ENCODE measurements around the gene EFHD2. TPM values are rescaled to one million over a fixed set of nuclear protein-coding genes. Genes with fewer than 3 reads are reported as not detected.

The EFHD2 gene
- total RNA-seq, 1 donor from 2014 or later: 64.3 TPM

- Histone ChIP-seq H3K4me3 (no peak overlapping the region), H3K27ac (no peak overlapping the region), H3K36me3 (no peaks in the 10 kb centered on the region), H3K9me3 (peaks cover 6% of the 10 kb centered on the region), H3K27me3 (no peaks in the 10 kb centered on the region), H3K4me1 (no peaks in the 10 kb centered on the region)
- intact Hi-C loops (cut with DNase I): no loop called here
- TF ChIP-seq CTCF (IDR thresholded peaks at IDR 0.05): no peak
- DNase-seq (no peak), ATAC-seq (no peak)
Measured at GRCh38 chr1:15401391-15402055, 8.2 kb upstream of the EFHD2 start.

- H3K27ac ChIP-seq: no peak overlapping the region
- intact Hi-C loops (cut with DNase I): no loop called here
- no peak for TF ChIP-seq CTCF (IDR thresholded peaks at IDR 0.05)
- H3K27me3 ChIP-seq: no peaks in the 10 kb centered on the region
- no peaks in the 10 kb centered on the region for H3K36me3 ChIP-seq
- no peak for ATAC-seq
- no peak overlapping the region for H3K4me3 ChIP-seq
- H3K4me1 ChIP-seq: no peaks in the 10 kb centered on the region
- peaks cover 6% of the 10 kb centered on the region for H3K9me3 ChIP-seq
- no peak for DNase-seq
Measured at GRCh38 chr1:15402809-15403450, 6.8 kb upstream of the EFHD2 start.

DNA sequence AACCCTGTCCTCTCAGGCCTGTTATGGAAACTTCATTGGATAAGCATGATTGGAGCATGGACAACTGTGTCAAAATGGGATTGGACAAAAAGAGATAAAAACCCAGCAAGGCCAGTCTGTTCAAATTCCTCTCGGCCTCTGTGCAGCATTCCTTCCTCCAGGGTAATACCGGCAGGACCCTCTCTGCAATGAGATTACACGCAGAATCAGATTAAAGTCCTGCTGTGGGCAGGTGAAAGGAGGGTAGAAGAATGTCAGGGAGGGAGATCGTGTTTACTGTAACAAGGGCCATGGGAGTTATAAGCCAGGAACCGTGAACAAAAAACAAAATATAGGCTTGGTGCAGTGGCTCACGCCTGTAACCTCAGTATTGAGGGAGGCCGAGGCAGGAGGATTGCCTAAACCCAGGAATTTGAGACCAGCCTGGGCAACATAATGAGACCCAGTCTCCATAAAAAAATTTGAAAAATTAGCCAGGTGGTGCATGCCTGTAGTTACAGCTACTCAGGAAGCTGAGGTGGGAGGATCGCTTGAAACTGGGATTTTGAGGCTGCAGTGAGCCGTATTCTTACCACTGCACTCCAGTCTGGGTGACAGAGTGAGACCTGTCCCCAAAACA, 5.6 kb upstream of the EFHD2 start:
- no peak for TF ChIP-seq CTCF (IDR thresholded peaks at IDR 0.05)
- Histone ChIP-seq H3K27me3 (no peaks in the 10 kb centered on the region), H3K4me1 (no peaks in the 10 kb centered on the region), H3K36me3 (no peaks in the 10 kb centered on the region), H3K4me3 (no peak overlapping the region), H3K27ac (no peak overlapping the region), H3K9me3 (peaks cover 6% of the 10 kb centered on the region)
- ATAC-seq: no peak
- no peak for DNase-seq
- intact Hi-C loops (cut with DNase I): no loop called here

GRCh38 chr1:15405106-15405850, 4.4 kb upstream of the EFHD2 start:
- no peak for ATAC-seq
- Histone ChIP-seq H3K4me3 (no peak overlapping the region), H3K36me3 (no peaks in the 10 kb centered on the region), H3K4me1 (no peaks in the 10 kb centered on the region), H3K9me3 (no peaks in the 10 kb centered on the region), H3K27ac (no peak overlapping the region), H3K27me3 (no peaks in the 10 kb centered on the region)
- intact Hi-C loops (cut with DNase I): no loop called here
- no peak for TF ChIP-seq CTCF (IDR thresholded peaks at IDR 0.05)
- DNase-seq: no peak

DNA sequence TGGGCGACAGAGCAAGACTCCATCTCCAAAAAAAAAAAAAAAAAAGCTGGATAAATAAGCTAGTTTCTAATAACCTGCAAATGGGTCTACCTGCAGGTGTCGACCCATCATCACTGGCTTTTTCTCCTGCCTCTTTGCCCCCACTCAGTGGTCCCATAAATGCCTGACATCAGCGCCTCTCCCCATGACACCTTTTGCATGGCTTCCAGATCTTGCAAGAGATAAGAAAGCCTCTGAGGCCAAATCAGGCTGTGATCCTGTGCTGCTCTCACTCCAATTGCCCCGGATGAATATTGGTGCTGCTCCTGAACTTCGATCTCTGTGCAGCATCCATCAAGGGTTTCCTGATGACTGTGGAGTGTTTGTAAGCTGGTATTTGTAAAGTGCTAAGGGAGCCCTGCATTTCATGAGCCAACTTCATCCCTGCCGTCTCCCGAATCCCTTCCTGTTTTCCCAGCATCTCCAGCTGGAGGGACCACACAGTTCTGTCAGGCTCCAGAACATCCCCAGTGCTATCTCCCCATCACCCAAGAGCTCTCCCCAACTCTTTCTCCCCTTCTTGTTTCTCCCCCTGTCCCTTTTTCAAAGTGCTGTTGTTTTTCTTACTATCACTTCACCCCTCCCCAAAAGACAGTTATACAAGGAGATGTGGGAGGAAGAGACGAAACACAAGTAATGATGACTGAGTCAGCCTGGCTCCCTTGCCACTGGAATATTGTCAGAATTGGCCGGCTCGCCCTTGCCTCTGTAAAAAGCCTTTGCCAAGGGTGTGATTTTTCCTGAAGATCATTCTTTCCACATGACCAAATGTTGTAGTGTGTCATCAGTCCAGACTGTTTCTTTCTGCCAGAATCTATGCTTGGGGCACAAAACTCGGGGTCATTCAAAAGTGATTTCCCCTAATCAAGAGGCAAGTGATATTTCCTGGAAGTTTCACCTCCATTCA, 2.8 kb upstream of the EFHD2 start:
- H3K36me3 ChIP-seq: no peaks in the 10 kb centered on the region
- intact Hi-C loops (cut with DNase I): no loop called here
- no peak for TF ChIP-seq CTCF (IDR thresholded peaks at IDR 0.05)
- no peak overlapping the region for H3K4me3 ChIP-seq
- no peak for ATAC-seq
- no peaks in the 10 kb centered on the region for H3K9me3 ChIP-seq
- DNase-seq: no peak
- H3K4me1 ChIP-seq: peaks cover 5% of the 10 kb centered on the region
- no peaks in the 10 kb centered on the region for H3K27me3 ChIP-seq
- H3K27ac ChIP-seq: no peak overlapping the region

Measured in upper lobe of right lung (tissue), 1 donor.